Nephron (organoid): ENCODE results near the gene GBX2.

ENCODE experiments used
- H3K27ac Mint-ChIP-seq, 3 experiments: 2 replicates each; pipeline ENCODE4 v1.8.0; 2020; ENCODE audit warnings: mixed read lengths in 3 of 3, mild to moderate bottlenecking in 2 of 3, moderate library complexity in 1 of 3
- H3K27me3 Mint-ChIP-seq: 2 replicates; pipeline ENCODE4 v1.8.0; 2021; ENCODE audit warnings: low read depth, mild to moderate bottlenecking, moderate library complexity, mixed read lengths
- H3K36me3 Mint-ChIP-seq: 2 replicates; pipeline ENCODE4 v1.8.0; 2020; ENCODE audit warnings: low read depth, mixed read lengths
- H3K4me1 Mint-ChIP-seq: 2 replicates; pipeline ENCODE4 v1.8.0; 2020; ENCODE audit warnings: mixed read lengths
- H3K4me3 Mint-ChIP-seq, 3 experiments: 2 replicates each; pipeline ENCODE4 v1.8.0; 2020; ENCODE audit warnings: mild to moderate bottlenecking in 3 of 3, mixed read lengths in 3 of 3, moderate library complexity in 2 of 3
- H3K9me3 Mint-ChIP-seq: 2 replicates; pipeline ENCODE4 v1.8.0; 2020; ENCODE audit warnings: mixed read lengths
- TF ChIP-seq, protein P1 (sequence below), 3 experiments: fragments of 200-600 bp; sonication (generic); IDR thresholded peaks; one replicate each; pipeline ENCODE4 v1.5.0; 2021; ENCODE audit warnings: antibody characterized with exemption in 3 of 3; ENCODE audit not compliant: unreplicated experiment in 3 of 3

The GBX2 gene

DNA sequence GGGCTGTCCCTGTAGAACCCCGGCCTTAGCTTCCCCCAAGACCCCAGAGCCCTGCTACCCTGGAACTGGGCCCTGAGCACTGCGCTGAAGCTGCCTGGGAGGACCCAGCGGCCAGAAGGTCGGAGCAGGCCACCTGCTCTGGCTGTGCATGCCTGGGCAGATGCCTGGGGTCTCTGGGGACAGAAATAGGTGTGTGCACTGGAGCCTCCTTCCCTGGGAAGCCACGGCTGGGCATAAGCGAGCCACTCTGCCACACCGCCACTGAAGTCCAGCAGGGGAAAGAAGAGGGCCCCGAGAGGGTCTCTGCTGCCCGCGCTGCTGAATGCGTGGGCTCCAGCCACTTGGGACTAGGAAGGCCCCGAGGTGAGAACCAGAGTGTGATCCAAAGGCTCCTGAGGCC is 6.7 kb downstream of the GBX2 start:
- Mint-ChIP-seq H3K27ac (no peak overlapping the region), H3K36me3 (no peaks in the 10 kb centered on the region), H3K27me3 (peaks cover 96% of the 10 kb centered on the region), H3K4me3 (no peak overlapping the region), H3K9me3 (no peaks in the 10 kb centered on the region), H3K4me1 (peaks cover 21% of the 10 kb centered on the region)
- TF ChIP-seq, protein P1, sequence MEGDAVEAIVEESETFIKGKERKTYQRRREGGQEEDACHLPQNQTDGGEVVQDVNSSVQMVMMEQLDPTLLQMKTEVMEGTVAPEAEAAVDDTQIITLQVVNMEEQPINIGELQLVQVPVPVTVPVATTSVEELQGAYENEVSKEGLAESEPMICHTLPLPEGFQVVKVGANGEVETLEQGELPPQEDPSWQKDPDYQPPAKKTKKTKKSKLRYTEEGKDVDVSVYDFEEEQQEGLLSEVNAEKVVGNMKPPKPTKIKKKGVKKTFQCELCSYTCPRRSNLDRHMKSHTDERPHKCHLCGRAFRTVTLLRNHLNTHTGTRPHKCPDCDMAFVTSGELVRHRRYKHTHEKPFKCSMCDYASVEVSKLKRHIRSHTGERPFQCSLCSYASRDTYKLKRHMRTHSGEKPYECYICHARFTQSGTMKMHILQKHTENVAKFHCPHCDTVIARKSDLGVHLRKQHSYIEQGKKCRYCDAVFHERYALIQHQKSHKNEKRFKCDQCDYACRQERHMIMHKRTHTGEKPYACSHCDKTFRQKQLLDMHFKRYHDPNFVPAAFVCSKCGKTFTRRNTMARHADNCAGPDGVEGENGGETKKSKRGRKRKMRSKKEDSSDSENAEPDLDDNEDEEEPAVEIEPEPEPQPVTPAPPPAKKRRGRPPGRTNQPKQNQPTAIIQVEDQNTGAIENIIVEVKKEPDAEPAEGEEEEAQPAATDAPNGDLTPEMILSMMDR (IDR thresholded peaks at IDR 0.05; ENCODE audit: unreplicated experiment in 3 of 3): no peak

DNA sequence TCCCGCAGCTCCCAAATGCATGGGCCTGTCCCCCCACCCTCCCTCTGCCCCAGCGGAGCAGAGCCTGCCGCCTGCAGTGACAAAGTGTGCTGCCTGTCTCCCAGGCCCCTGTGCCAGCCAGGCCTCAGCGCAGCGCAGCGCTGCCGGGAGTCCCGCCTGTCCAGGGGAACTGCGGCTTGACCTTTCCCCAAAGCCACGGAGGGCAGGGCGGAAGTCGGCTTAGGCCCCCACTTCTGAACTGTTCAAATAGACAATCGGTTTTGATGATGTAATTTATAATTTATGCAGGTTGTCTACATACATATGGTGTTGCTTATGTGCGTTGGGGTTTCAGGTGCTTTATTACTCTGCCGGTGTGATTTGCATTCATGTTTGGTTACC is 7.1 kb downstream of the GBX2 start:
- Mint-ChIP-seq H3K4me3 (no peak overlapping the region), H3K27me3 (peaks cover 94% of the 10 kb centered on the region), H3K9me3 (no peaks in the 10 kb centered on the region), H3K4me1 (peaks cover 16% of the 10 kb centered on the region), H3K27ac (no peak overlapping the region), H3K36me3 (no peaks in the 10 kb centered on the region)
- TF ChIP-seq, protein P1 (IDR thresholded peaks at IDR 0.05; ENCODE audit: unreplicated experiment in 3 of 3): no peak

GRCh38 chr2:236160366-236161081 is 7.7 kb downstream of the GBX2 start:
- Mint-ChIP-seq H3K4me1 (peaks cover 15% of the 10 kb centered on the region), H3K9me3 (no peaks in the 10 kb centered on the region), H3K27ac (no peak overlapping the region), H3K4me3 (no peak overlapping the region), H3K27me3 (peaks cover 94% of the 10 kb centered on the region), H3K36me3 (no peaks in the 10 kb centered on the region)
- TF ChIP-seq, protein P1 (IDR thresholded peaks at IDR 0.05; ENCODE audit: unreplicated experiment in 3 of 3): no peak

DNA sequence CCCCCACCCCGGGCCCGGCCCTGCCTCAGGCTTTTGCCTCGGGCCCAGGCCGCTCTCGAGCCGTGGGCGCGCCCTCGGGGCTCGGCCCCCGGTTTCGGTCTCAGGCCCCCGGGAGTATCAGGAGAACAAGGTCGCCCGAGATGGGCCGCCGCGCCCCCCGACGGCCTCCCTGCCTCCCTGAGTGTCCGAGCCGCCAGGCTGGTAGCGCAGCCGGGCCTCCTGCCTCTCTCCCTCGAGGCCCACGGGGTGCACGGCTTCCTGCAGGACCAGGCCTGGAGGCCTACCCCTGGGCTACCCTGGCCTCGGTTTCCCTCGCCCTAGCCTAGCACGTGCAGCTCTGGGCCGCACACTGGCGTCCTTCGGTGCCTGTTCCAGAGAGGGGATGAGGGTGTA is 8.4 kb downstream of the GBX2 start:
- Mint-ChIP-seq H3K27ac (no peak overlapping the region), H3K4me3 (no peak overlapping the region), H3K4me1 (peaks cover 7% of the 10 kb centered on the region), H3K27me3 (peaks cover 92% of the 10 kb centered on the region), H3K9me3 (no peaks in the 10 kb centered on the region), H3K36me3 (no peaks in the 10 kb centered on the region)
- TF ChIP-seq, protein P1 (IDR thresholded peaks at IDR 0.05; ENCODE audit: unreplicated experiment in 3 of 3): no peak

DNA sequence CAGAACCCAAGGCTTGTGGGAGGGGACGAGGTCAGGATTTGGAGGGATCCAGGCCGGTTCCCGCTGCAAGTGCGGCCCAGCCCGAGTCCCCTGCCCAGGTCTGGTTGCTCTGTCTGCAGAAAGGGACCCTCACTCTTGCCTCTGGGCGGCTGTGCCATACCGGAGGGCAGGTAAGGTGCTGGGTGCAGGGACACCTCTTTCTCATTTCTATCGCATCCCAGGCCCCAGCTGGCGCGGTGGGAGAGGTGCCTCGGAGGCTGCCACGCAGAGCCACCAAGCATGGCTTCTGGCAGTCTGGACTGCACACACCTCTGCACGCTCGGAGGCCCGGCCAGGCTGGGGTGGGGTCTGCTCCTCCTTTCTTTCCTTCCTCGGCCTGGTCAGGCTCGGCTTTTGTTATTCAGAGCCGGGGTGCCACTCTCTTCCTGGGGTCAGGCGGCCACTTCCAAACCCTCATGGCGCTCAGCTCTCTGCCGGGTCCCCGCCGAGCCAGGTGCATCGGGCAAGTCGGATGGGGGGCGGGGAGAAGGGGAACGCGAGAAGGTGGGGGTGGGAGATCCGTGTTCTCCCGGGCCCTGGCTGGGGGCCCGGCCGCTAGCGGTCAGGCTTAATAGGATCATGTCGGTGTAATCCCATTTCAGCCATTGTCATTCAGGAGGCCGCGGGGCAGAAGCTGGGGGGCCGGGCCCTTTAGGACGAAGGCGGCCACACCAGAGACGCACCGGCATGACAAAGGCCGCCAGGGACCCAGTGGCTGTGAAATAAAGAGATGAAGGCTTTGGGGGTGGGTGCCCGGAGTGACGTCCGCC is 9.0 kb downstream of the GBX2 start:
- TF ChIP-seq, protein P1 (IDR thresholded peaks at IDR 0.05; ENCODE audit: unreplicated experiment in 3 of 3): no peak
- Mint-ChIP-seq H3K27me3 (peaks cover 86% of the 10 kb centered on the region), H3K4me3 (no peak overlapping the region), H3K27ac (no peak overlapping the region), H3K36me3 (no peaks in the 10 kb centered on the region), H3K4me1 (peaks cover 5% of the 10 kb centered on the region), H3K9me3 (peaks cover 5% of the 10 kb centered on the region)
